SK-MEL-5 (cell line): ENCODE results near the gene PCBD1. TPM values are rescaled to one million over a fixed set of nuclear protein-coding genes. Genes with fewer than 3 reads are reported as not detected.
"Not testable (repeated sequence)": the region's sequence is repeated elsewhere in the genome, so short reads cannot be mapped to it uniquely, and the experiment has no call there.

Experiments used
- DNase-seq: peaks from one replicate; pipeline ENCODE4 v3.0.0-alpha.2; 2016; ENCODE audit warnings: low read depth, low spot score
- in situ Hi-C: cut with HindIII; loops from 2 replicates; pipeline ENCODE4 v1.10.0; 2016; ENCODE audit warnings: low sequenced_read_pairs, high pct_unique_total_duplicates, low pct_unique_long_range_greater_than_20kb
- total RNA-seq: library from RNA; depleted of rRNA; stranded (reverse); fragments of >200 nt; shearing (Covaris generic); gene quantifications from 2 replicates; pipeline ENCODE4 v1.2.3, GENCODE V29; 2014

Gene PCBD1
- total RNA-seq, 1 experiment from 2014 or later, result 60.3 TPM

DNA sequence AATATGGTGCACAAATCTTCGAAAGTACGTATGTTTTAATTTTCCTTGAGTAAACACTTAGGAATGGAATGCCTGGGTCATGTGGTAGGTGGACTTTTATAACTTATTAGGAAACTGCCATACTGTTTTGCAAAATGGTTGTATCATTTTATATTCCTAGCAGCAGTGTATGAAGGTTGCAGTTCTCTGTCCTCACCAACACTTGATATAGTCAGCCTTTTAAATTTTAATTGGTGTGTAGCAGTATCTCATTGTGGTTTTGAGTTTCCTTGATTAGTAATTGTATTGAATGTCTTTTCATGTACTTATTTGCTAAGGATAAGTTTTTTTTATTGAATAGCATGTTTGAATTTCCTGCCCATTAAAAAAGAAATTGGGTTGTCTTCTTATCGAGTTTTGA lies 926 bp upstream of the PCBD1 start:
- DNase-seq, result no peak
- in situ Hi-C loops, result no loop called here

DNA sequence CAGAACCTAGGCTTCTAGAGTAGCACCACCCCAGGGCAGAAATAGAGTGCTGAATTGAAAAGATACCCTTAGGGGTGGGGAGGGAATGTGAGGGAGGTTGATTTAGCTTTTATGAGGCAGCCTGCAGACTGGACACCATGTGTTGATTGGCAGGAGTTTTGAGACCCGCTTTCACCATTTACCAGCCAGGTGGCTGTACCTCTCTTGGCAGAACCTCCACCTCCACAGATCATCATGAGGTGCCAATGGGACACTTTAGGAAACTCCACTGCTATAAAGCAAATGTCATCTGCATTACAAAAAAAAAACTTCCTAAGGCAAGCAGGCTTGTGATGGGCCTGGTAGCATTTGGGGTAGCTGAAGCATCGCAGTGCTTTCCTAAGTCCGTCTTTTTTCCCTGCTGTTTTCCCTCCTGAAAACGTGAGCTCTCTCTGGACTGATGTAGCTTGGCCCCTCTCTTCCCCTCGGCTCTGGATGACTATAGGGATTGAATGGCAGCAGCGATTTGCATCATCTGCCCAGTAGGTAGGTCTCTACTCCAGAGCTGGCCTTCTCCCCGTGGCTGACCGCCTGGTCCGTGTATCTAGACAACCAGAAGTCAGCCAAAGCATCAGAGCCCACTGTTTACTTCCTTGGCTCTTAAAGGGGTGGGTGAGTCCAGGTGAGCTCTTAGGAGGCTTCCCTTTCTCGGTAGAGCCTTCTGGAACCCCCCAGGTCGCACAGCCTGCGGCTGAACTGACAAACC lies 1.3 kb downstream of the PCBD1 start:
- no peak for DNase-seq
- in situ Hi-C loops, result no loop called here

DNA sequence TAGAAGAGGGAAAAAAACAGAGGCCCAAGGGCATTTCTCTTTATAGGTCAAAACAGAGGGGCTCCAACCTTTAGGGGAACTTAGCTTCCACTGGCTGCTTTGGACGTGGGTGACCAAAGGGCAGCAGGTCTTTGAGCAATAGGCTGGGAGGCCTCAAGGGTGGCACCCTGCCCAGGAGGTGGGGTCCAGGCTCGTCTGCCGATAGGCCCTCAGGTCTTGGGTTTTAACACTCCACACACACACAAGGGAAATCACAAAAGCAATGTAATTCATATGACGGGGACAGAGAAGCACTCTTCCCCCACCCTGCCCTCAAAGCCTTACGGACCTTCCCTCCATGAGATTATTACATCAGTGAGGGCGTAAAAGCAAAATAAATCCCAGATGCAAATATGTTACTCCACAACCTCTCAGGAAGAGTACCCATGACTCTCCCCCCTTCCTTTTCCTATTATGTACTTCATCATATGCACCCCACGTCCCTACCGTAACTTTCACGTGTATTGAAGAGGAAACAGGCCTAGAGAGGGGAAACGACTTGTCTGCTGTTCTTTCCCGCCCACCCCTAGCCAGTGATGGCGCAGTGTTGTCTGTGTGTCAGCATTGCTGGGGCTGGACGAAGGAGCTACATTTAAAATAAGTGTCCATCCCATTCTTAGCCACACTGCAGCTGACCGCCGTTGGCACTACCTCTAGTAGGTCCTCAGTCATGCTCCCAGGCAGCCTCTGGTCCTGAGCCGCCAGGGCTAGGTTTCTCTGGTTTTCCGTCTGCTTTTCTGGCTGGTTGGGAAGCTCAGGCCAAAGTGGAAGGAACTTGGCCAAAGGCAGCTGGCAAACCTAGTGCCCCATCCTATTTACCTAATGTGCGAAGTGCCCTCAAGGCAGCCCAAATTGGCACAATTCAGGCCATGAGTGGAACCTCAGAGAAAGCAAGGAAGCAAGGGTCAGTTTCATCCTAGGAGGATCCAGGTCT lies 2.1 kb downstream of the PCBD1 start:
- no peak for DNase-seq
- in situ Hi-C loops, result no loop called here

DNA sequence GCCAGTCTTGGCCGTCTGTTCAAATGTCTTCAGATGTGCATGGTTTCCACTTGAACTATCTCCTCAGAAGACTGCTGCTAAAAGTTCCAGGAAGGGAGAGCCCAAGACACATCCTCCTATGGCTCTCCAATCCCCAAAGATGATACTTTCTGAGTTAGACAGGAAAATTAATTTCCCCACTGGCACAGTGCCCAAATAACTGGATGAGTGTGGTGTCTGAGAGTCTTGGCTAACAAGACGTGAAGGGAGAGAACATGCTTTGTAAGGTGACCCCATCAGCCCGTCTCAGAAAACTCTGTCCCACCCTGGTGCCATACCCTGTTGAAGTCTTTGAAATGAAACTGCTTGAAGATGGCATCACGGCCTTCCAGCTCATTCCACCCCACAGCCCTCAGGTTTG lies 2.9 kb downstream of the PCBD1 start:
- no peak for DNase-seq
- in situ Hi-C loops, result no loop called here

DNA sequence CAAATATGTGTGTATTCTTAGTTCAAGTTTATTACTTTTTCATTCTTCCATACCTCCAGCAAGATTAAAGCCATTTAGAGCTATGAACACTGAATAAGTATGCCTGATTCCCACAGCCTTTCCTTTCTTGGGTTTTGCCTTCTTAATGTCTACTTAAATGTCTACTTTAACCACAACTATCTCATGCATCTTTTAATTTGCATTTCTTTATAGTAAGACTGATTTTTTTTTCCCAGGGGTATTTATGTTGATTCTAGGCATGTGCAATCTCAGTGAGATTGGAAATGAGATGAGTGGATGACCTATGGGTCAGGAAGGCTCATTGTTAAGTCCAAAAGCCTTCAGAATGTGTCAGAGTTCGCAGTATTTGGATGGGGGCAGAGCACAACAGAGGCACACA lies 3.6 kb downstream of the PCBD1 start:
- in situ Hi-C loops, result no loop called here
- no peak for DNase-seq

DNA sequence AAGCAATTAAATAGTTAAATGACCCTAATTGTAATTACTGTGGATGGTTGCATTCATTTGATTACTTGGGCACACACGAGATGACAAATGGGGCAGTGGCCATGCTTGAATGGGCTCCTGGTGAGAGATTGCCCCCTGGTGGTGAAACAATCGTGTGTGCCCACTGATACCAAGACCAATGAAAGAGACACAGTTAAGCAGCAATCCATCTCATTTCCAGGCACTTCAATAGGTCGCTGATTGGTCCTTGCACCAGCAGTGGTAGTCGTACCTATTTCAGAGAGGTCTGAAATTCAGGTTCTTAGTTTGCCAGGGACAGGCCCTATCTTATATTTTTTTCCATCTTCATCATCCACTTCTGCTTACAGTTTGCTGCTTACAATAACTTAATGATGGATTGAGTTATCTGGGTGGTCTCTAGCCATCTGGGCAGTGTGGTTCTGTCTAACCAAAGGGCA lies 8.3 kb downstream of the PCBD1 start:
- peak; percentile 82 for DNase-seq
- in situ Hi-C loops, result no loop called here

DNA sequence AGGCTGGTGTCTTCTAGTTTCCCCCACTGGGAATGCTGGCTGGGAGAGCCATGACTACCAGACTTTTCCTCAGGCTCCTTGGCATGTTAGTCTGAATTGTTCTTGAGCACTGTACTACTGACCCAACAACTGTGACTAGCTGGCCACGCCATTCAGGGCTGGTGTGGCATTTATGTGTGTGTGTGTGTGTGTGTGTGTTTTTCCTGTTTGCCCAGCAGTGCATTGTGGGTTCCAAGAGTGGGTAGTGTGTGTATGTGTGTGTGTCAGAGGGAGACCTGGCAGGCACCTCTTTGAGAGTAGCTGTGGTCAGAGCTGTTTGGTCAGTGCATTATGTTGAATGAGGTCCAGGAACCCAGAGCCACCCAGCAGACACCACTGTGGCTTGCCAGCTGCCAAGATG lies 9.2 kb downstream of the PCBD1 start:
- in situ Hi-C loops, result no loop called here
- no peak for DNase-seq

DNA sequence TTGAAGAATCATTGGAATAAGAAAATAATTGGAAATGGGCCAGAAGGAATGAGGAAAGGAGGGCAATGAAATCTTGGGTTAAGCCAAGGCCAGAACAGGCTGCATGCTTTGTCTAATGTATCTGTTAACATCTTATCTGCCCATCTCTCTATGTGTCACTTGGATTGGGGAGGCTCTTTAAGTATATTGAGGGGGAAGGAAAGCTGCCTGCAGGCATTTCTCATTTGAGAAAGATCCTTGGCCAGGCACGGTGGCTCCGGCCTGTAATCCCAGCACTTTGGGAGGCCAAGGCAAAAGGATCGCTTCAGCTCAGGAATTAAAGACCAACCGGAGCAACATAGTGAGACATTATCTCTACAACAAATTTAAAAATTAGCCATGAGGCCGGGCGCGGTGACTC lies 14.3 kb downstream of the PCBD1 start:
- in situ Hi-C loops, result no loop called here
- DNase-seq, result no peak

DNA sequence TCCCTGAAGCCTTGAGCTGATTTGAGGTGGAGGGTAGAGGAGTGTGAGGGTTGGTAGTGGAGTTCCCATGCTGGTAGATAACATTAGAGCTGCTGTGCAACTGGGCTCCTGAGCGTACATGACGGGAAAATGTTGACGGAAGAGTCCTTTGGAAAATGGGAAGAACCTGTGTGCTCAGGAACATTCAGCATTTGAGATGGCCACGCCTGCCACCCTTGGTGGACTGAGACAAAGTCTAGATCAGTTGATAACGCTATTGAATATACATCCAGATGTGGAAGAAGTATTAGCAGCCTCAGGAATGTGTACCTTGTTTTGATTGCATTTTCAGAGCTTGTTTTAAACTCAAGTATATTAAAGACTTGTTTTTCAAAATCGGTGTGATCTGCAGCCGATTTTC lies 16.1 kb downstream of the PCBD1 start:
- DNase-seq, result no peak
- in situ Hi-C loops, result no loop called here

DNA sequence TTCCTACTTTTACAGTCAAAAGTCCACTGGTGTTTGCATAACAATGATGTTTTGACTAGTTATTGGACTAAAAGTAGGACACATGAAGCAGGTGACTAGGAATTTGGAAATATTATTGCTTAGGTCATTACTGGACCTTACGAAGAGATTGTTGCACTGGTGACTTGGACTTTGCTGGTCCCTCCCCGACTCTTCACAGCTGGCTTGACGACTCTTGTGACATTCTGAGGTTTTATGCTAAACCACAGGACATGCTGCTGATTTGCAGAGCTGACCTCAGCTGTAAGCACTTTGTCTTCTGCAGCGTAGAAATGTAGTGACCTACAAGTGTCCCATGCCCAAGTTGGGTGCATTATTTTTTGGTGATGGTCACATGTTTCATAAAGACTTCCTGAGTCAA lies 21.9 kb downstream of the PCBD1 start:
- DNase-seq, result no peak
- in situ Hi-C loops, result no loop called here

DNA sequence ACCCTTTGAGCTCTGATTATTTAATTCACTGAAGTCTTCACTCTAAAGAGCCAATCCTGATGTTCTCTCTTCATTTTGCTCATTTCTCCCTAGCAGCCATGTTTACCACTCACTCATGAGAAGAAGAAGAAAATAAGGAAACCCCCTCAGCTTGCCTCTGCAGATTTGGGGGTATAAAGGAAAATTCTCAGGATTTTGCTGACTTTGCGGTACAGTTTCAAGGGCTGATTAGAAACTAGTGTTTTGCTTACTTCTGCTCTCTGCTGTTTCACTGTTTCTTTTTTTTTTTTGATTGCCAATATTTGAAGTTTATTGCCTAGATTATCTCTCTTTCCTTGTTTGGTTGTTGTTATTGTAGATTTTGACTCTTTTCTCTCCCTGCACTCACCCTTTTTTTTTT lies 23.4 kb downstream of the PCBD1 start:
- no peak for DNase-seq
- in situ Hi-C loops, result no loop called here

DNA sequence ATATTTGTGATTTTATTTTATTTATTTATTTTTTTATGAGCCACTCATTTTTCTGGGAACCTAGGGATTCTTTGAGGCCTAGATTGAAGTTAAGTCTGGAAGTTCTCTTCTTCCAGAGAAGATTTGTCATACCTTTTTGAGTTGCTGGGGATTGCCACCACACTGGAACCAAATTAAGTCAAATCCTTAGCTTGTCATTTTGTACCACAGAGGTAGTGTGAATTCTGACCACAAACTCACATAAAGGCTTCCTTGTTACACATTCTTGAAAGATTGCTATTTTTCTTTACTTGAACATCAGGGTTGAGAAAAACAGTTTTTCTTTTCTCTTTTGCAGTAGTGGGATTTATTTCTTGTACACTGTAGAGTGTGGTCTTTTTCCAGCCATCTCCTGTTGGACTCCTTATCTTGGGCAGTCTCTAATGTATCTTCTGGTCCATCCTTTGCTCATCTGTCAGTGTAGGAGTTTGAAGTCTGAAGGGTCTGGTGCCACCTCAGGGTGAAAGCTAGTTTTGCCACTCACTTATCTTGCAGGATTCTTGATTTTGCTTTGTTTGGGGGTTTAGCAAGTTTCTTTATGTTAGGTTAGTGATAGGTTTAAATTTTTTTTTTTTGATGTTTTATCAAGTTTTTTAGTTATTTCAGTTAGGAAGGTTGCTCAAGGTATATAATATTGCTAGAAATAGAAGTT lies 24.8 kb downstream of the PCBD1 start:
- peak; percentile 19 for DNase-seq
- in situ Hi-C loops, result no loop called here

DNA sequence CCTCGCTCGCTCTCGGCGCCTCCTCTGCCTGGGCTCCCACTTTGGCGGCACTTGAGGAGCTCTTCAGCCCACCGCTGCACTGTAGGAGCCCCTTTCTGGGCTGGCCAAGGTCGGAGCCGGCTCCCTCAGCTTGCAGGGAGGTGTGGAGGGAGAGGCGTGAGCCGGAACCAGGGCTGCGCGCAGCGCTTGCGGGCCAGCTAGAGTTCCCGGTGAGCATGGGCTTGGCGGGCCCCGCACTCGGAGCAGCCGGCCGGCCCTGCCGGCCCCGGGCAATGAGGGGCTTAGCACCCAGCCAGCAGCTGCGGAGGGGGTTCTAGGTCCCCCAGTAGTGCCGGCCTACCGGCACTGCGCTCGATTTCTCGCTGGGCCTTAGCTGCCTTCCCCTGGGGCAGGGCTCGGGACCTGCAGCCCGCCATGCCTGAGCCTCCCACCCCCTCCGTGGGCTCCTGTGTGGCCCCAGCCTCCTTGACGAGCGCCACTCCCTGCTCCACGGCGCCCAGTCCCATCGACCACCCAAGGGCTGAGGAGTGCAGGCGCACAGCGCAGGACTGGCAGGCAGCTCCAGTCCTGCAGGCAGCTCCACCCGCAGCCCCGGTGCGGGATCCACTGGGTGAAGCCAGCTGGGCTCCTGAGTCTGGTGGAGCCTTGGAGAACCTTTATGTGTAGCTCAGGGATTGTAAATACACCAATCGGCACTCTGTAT lies 26.7 kb downstream of the PCBD1 start:
- in situ Hi-C loops, DNase-seq: not testable (repeated sequence)

DNA sequence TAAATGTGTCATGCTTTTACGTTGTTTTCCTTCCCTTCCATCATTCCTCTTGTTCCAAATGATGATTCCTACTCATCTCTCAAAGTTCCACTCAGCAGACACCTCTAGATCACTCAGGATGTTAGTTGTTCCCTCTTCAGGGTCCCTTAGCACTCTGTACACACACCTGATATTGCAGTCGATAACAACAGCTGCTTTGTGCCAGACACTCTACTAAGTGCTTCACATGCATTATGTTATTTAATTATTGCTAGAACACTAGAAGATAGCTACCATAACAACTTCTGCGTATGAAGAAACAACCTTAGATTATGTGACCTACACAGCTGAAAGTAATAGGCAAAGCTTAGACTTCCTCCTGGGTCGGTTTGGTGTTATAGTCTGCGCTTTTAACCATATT lies 29.6 kb downstream of the PCBD1 start:
- in situ Hi-C loops, result no loop called here
- DNase-seq, result no peak

DNA sequence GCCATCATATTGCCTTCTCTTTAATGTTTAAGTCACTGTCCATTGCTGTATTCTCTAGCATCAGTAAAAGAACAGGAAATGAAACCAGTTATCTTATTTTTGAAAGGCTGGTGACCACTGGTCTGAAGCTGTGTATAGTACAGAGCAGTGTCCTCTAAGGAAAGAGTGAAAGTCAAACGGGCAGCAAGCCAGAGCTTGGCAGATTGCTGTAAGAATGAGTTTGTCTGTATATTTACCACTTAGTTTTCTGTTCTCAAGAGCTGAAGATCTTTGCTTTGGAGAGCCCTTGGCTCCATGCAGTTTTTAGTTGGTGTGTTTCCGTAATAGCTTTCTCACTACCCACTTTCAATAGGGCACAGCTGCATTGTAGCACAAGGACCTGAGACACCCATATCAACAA lies 31.9 kb downstream of the PCBD1 start:
- no peak for DNase-seq
- in situ Hi-C loops, result no loop called here

DNA sequence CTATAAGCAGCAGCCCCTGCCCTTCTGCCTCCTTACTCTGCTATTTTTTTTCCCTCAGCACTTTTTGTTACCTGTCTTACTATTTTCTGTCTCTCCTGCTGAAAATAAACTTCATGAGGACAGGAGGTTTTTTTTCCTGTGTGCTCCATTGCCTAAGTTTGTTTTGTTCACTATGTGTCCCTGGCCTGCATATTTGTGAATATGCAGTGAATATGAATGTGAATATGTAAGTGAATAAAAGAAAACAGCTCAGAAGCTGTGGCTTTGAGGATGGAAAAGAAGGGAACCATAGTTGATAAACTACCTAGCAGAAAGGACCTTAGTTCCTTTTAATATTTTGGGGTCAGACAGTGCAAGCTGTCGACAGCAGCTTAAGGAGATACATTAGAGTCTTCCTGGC lies 34.9 kb downstream of the PCBD1 start:
- no peak for DNase-seq
- in situ Hi-C loops, result no loop called here

DNA sequence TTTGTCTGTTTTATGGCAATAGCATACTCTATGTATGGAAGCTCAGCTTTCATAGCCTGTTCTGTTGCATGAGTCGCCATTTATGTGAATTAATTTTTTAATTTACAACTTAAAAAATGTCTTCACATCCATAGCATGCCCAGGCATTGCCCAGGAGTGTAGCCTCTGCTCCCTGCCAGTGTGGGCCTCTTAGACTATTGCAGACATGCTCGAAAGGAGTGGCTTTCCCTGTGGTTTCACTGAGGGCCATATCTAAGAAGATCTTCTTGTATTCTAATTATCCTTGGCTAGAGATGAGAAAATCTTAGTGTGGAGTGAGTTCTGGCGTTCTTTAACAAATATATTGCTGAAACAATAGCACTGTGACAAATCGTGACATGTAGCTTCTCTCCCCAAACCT lies 35.3 kb downstream of the PCBD1 start:
- no peak for DNase-seq
- in situ Hi-C loops, result no loop called here
